Measurements from ENCODE around the gene GHRH. TPM values are rescaled to one million over a fixed set of nuclear protein-coding genes. Genes with fewer than 3 reads are reported as not detected.

Gene GHRH
- total RNA-seq, 1 experiment from 2014 or later = not detected

DNA sequence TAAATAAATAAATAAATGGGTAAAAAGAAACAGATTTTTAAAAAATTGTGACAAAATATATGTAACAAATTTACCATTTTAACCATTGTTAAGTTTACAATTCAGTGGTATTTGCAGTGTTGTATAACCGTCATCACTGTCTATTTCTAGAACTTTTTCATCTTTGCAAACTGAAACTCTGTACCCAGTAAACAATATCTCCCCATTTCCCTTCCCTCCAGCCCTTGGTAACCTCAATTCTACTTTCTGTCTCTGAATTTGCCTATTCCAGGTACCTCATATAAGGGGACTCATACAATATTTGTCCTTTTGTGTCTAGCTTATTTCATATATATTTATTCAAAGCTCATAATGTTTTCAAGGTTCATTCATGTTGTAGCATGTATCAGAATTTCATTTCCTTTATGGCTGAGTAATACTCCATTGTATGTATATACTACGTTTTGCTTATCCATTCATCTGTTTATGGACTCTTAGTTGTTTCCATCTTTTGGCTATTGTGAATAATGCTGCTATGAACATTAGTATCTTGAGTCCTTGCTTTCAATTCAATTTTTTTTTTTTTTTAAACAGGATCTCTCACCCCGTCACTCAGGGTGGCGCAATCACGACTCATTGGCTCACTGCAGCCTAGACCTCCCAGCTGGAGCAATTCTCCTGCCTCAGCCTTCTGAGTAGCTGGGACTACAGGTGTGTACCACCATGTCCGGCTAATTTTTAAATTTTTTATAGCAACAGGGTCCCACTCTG is 36.8 kb upstream of the GHRH start (continued):
- TF ChIP-seq, protein P1, sequence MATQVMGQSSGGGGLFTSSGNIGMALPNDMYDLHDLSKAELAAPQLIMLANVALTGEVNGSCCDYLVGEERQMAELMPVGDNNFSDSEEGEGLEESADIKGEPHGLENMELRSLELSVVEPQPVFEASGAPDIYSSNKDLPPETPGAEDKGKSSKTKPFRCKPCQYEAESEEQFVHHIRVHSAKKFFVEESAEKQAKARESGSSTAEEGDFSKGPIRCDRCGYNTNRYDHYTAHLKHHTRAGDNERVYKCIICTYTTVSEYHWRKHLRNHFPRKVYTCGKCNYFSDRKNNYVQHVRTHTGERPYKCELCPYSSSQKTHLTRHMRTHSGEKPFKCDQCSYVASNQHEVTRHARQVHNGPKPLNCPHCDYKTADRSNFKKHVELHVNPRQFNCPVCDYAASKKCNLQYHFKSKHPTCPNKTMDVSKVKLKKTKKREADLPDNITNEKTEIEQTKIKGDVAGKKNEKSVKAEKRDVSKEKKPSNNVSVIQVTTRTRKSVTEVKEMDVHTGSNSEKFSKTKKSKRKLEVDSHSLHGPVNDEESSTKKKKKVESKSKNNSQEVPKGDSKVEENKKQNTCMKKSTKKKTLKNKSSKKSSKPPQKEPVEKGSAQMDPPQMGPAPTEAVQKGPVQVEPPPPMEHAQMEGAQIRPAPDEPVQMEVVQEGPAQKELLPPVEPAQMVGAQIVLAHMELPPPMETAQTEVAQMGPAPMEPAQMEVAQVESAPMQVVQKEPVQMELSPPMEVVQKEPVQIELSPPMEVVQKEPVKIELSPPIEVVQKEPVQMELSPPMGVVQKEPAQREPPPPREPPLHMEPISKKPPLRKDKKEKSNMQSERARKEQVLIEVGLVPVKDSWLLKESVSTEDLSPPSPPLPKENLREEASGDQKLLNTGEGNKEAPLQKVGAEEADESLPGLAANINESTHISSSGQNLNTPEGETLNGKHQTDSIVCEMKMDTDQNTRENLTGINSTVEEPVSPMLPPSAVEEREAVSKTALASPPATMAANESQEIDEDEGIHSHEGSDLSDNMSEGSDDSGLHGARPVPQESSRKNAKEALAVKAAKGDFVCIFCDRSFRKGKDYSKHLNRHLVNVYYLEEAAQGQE (IDR thresholded peaks at IDR 0.05; ENCODE audit: low read depth) = no peak
- no peak for TF ChIP-seq SRF (IDR thresholded peaks at IDR 0.05; ENCODE audit: low read depth)

DNA sequence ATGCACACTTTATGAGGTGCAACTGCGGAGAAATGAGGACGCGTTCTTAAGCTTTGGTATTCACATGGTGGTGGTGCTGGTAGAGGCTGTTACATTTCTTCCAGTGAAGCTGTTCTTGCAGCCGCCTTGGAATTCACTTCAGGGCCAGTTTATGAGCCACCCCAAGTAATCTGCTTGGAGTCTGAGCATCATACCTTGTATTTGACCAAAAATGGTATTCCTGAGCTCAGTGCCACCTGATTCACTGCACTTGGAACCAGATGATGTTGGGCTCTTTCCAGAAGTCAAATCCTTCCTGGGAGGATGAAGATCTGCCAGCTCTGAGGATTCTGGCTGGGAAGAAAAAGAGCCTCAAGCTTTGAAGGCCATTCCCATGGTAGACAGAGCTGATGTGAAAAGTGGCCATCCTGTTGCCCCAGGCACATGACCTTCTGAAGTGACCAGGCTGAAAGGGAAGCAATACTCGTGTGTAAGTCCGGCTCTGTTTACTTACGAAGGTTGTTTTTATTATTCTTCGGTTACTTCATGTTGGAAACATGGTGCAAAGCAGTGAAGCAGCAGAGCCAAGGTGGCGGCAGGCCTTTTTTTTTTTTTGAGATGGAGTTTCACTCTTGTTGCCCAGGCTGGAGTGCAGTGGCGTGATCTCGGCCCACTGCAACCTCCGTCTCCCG is 35.6 kb upstream of the GHRH start:
- ChIA-PET CTCF (no interaction called here), POLR2A (no interaction called here), RAD21 (ENCODE audit: low non-redundant PET in 1 of 2, low total read pairs in 2 of 2, uncharacterized antibody in 2 of 2, unreplicated experiment in 2 of 2) (no interaction called here)
- Histone ChIP-seq H4K20me1 (ENCODE audit: insufficient read depth) (no peaks in the 10 kb centered on the region), H3K27ac (ENCODE audit: low read depth, low read length) (no peak overlapping the region), H3K4me3 (replicated peaks in 1 of 2; ENCODE audit: low read depth in 1 of 2, low read length in 2 of 2) (no peak overlapping the region), H3K9me3 (ENCODE audit: control insufficient read depth in 1 of 2, insufficient read depth in 1 of 2, low read depth in 1 of 2, low read length in 2 of 2) (no peaks in the 10 kb centered on the region), H2AFZ (ENCODE audit: low read depth, low read length, poor library complexity, severe bottlenecking) (no peak overlapping the region), H3K9me2 (ENCODE audit: insufficient read depth) (no peaks in the 10 kb centered on the region), H3K9ac (ENCODE audit: low read length) (0 out of 2 replicates have a peak overlapping the region, but pooled peaks have one; percentile 53), H3K4me2 (ENCODE audit: low read length) (no peak overlapping the region), H3K36me3 (ENCODE audit: control insufficient read depth in 1 of 2, insufficient read depth in 2 of 2, low read length in 2 of 2) (peaks cover 7 to 25% of the 10 kb centered on the region in 2 experiments; a peak in 3 of 4 replicates), H3K27me3 (ENCODE audit: insufficient read depth, low read length) (no peaks in the 10 kb centered on the region), H3K4me1 (ENCODE audit: control insufficient read depth in 1 of 2, insufficient read depth in 2 of 2, low read length in 2 of 2) (peaks cover 30 to 49% of the 10 kb centered on the region in 2 experiments), H3K79me2 (ENCODE audit: insufficient read depth, low read length) (peaks cover 93% of the 10 kb centered on the region)
- intact Hi-C loops (cut with micrococcal nuclease) = loop anchor here (5.0 kb wide), 1 partner anchor 45 kb away; no protein-coding TSS in a partner anchor
- ATAC-seq = no peak
- DNase-seq (ENCODE audit: low read depth, low spot score) = no peak
- BruUV-seq (replicated peaks) = no TSS peak
- no peak for TF ChIP-seq SRF (IDR thresholded peaks at IDR 0.05; ENCODE audit: low read depth)
- no peak for TF ChIP-seq FOSL1 (IDR thresholded peaks at IDR 0.05; ENCODE audit: low read depth)
- TF ChIP-seq, protein P1 (IDR thresholded peaks at IDR 0.05; ENCODE audit: low read depth) = no peak
- no peak for TF ChIP-seq ZNF274 (IDR thresholded peaks at IDR 0.05; ENCODE audit: low read depth, low read length)
- TF ChIP-seq POLR2AphosphoS5 (IDR thresholded peaks at IDR 0.05; ENCODE audit: low read depth, low read length) = no peak
- TF ChIP-seq JUND (IDR thresholded peaks at IDR 0.05) = no peak
- TF ChIP-seq, protein P2, sequence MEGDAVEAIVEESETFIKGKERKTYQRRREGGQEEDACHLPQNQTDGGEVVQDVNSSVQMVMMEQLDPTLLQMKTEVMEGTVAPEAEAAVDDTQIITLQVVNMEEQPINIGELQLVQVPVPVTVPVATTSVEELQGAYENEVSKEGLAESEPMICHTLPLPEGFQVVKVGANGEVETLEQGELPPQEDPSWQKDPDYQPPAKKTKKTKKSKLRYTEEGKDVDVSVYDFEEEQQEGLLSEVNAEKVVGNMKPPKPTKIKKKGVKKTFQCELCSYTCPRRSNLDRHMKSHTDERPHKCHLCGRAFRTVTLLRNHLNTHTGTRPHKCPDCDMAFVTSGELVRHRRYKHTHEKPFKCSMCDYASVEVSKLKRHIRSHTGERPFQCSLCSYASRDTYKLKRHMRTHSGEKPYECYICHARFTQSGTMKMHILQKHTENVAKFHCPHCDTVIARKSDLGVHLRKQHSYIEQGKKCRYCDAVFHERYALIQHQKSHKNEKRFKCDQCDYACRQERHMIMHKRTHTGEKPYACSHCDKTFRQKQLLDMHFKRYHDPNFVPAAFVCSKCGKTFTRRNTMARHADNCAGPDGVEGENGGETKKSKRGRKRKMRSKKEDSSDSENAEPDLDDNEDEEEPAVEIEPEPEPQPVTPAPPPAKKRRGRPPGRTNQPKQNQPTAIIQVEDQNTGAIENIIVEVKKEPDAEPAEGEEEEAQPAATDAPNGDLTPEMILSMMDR (IDR thresholded peaks at IDR 0.05 in 2 of 3, conservative IDR thresholded peaks at IDR 0.05 in 1 of 3; ENCODE audit: borderline replicate concordance in 1 of 3, insufficient read depth in 1 of 3, low read depth in 2 of 3, low read length in 2 of 3) = no peak
- TF ChIP-seq, protein P3, sequence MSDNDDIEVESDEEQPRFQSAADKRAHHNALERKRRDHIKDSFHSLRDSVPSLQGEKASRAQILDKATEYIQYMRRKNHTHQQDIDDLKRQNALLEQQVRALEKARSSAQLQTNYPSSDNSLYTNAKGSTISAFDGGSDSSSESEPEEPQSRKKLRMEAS (IDR thresholded peaks at IDR 0.05) = no peak
- no peak for TF ChIP-seq TCF7L2 (IDR thresholded peaks at IDR 0.05; ENCODE audit: borderline replicate concordance, extremely low read depth, insufficient read depth, insufficient read length)
- no peak for TF ChIP-seq POLR2A (IDR thresholded peaks at IDR 0.05; ENCODE audit: borderline replicate concordance, extremely low read depth, insufficient read depth, insufficient read length)
- TF ChIP-seq EGR1 (IDR thresholded peaks at IDR 0.05; ENCODE audit: low read depth) = no peak
- no peak for TF ChIP-seq ZFX (IDR thresholded peaks at IDR 0.05)
- TF ChIP-seq RAD21 (IDR thresholded peaks at IDR 0.05; ENCODE audit: low read depth) = no peak
- TF ChIP-seq EZH2phosphoT487 (IDR thresholded peaks at IDR 0.05; ENCODE audit: borderline replicate concordance) = no peak

Measured in HCT116 (cell line).